Limb (tissue), 2 donors: Measurements from ENCODE around the gene TRAK1.
A peak's percentile ranks its signal among the peaks of the same experiment; 100 is the strongest.

Experiments used
- DNase-seq, 2 donors: peaks; one replicate each; pipeline ENCODE4 v3.0.0-alpha.2; 2016; ENCODE audit errors: extremely low spot score in 2 of 2

TRAK1 gene

GRCh38 chr3:42176242-42177034, 85.3 kb downstream of the TRAK1 start:
- DNase-seq = no peak

GRCh38 chr3:42177068-42177800, 86.1 kb downstream of the TRAK1 start:
- DNase-seq = no peak

- no peak for DNase-seq
Measured at GRCh38 chr3:42177801-42178150, 86.6 kb downstream of the TRAK1 start.

GRCh38 chr3:42179110-42179725, 88.1 kb downstream of the TRAK1 start:
- peak in 1 of 2 donors; percentile 77 for DNase-seq

- DNase-seq = no peak
Measured at GRCh38 chr3:42180901-42181300, 89.7 kb downstream of the TRAK1 start.

- no peak for DNase-seq
Measured at GRCh38 chr3:42182555-42182954, 91.4 kb downstream of the TRAK1 start.

GRCh38 chr3:42183991-42184632, 93.0 kb downstream of the TRAK1 start:
- DNase-seq = no peak

- DNase-seq = no peak
Measured at GRCh38 chr3:42184651-42185443, 93.7 kb downstream of the TRAK1 start.

- no peak for DNase-seq
Measured at GRCh38 chr3:42187936-42188335, 96.8 kb downstream of the TRAK1 start.

GRCh38 chr3:42188376-42188775, 97.2 kb downstream of the TRAK1 start:
- no peak for DNase-seq

GRCh38 chr3:42189001-42189460, 97.9 kb downstream of the TRAK1 start:
- no peak for DNase-seq

GRCh38 chr3:42189736-42190135, 98.6 kb downstream of the TRAK1 start:
- DNase-seq = no peak

- peak; percentile 46 to 75 for DNase-seq
Measured at GRCh38 chr3:42190701-42191442, 99.7 kb downstream of the TRAK1 start.

- DNase-seq = no peak
Measured at GRCh38 chr3:42191443-42191747, 100.2 kb downstream of the TRAK1 start.

- DNase-seq = no peak
Measured at GRCh38 chr3:42192334-42193200, 101.4 kb downstream of the TRAK1 start.

GRCh38 chr3:42194943-42195510, 103.9 kb downstream of the TRAK1 start:
- DNase-seq = no peak

GRCh38 chr3:42195879-42196330, 104.7 kb downstream of the TRAK1 start:
- DNase-seq = no peak

- no peak for DNase-seq
Measured at GRCh38 chr3:42198709-42199108, 107.6 kb downstream of the TRAK1 start.

- DNase-seq = no peak
Measured at GRCh38 chr3:42202217-42202865, 111.2 kb downstream of the TRAK1 start.
